GM06990 (cell line): ENCODE results near the gene CACNA1C.

Experiments used
- DNase-seq: peaks from one replicate; pipeline ENCODE4 v3.0.0-alpha.2; 2011; ENCODE audit not compliant: insufficient read length; ENCODE audit errors: extremely low read depth
- H3K27me3 ChIP-seq: replicated peaks from 2 replicates; pipeline ENCODE4 v1.6.0; 2011; ENCODE audit warnings: low read length; ENCODE audit not compliant: control insufficient read depth, insufficient read depth
- H3K36me3 ChIP-seq: 2 replicates; pipeline ENCODE4 v1.5.1; 2011; ENCODE audit warnings: low read length; ENCODE audit not compliant: control insufficient read depth, insufficient read depth
- H3K4me3 ChIP-seq: replicated peaks from 2 replicates; pipeline ENCODE4 v1.5.1; 2011; ENCODE audit warnings: low read depth, mild to moderate bottlenecking, control low read depth, low read length
- TF ChIP-seq, protein P1 (sequence below): IDR thresholded peaks from 2 replicates; pipeline ENCODE4 v1.5.1; 2011; ENCODE audit warnings: low read length, control low read depth, mild to moderate bottlenecking, inconsistent platforms; ENCODE audit not compliant: insufficient read depth, poor library complexity, severe bottlenecking

CACNA1C gene

GRCh38 chr12:2535583-2536204 is 482.9 kb downstream of the CACNA1C start:
- DNase-seq, result no peak
- no peaks in the 10 kb centered on the region; the same call in none of the 2 replicates for H3K27me3 ChIP-seq
- TF ChIP-seq, protein P1, sequence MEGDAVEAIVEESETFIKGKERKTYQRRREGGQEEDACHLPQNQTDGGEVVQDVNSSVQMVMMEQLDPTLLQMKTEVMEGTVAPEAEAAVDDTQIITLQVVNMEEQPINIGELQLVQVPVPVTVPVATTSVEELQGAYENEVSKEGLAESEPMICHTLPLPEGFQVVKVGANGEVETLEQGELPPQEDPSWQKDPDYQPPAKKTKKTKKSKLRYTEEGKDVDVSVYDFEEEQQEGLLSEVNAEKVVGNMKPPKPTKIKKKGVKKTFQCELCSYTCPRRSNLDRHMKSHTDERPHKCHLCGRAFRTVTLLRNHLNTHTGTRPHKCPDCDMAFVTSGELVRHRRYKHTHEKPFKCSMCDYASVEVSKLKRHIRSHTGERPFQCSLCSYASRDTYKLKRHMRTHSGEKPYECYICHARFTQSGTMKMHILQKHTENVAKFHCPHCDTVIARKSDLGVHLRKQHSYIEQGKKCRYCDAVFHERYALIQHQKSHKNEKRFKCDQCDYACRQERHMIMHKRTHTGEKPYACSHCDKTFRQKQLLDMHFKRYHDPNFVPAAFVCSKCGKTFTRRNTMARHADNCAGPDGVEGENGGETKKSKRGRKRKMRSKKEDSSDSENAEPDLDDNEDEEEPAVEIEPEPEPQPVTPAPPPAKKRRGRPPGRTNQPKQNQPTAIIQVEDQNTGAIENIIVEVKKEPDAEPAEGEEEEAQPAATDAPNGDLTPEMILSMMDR, result no peak
- no peak overlapping the region for H3K4me3 ChIP-seq
- H3K36me3 ChIP-seq, result no peaks in the 10 kb centered on the region

- Histone ChIP-seq H3K27me3 (no peaks in the 10 kb centered on the region; the same call in none of the 2 replicates), H3K36me3 (no peaks in the 10 kb centered on the region), H3K4me3 (no peak overlapping the region)
- TF ChIP-seq, protein P1, result no peak
- no peak for DNase-seq
Measured at GRCh38 chr12:2536724-2537123, 483.9 kb downstream of the CACNA1C start.

DNA sequence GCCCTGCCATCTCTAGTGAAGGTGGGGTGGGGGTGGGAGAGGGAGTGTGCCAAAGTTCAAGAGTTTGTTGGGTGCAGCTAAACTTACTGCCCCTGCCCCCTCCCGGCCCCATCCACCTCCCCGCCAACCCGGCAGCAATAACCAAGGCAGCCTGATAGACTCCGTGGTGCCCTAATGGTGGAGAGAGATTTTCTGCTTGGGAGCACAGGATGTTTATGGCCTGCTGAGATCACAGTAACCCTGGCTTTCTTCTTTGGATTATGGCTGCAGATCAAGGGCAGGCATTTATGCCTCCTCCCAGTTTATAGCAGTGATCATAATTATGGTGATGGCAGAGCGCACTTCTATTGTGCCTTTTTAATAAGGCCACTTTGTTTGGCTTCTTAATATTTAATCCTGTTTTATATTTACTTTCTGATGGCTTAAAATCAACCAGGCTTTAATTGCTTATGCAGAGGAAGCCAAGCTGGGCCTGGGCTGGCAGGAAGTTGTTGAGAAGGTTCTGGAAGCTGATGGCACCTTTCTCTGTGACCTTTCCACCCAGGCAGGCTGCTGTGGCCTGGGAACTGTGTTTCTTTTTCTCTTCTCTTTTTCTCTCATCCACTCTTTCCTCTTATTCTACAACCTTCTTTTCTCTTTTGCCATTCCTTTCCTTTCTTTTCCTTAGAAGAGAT is 485.2 kb downstream of the CACNA1C start:
- TF ChIP-seq, protein P1, result no peak
- Histone ChIP-seq H3K4me3 (no peak overlapping the region), H3K36me3 (no peaks in the 10 kb centered on the region), H3K27me3 (no peaks in the 10 kb centered on the region; the same call in none of the 2 replicates)
- DNase-seq, result no peak

- H3K4me3 ChIP-seq, result no peak overlapping the region
- H3K36me3 ChIP-seq, result no peaks in the 10 kb centered on the region
- no peaks in the 10 kb centered on the region; the same call in none of the 2 replicates for H3K27me3 ChIP-seq
- DNase-seq, result no peak
- TF ChIP-seq, protein P1, result no peak
Measured at GRCh38 chr12:2539938-2540337, 487.2 kb downstream of the CACNA1C start.

DNA sequence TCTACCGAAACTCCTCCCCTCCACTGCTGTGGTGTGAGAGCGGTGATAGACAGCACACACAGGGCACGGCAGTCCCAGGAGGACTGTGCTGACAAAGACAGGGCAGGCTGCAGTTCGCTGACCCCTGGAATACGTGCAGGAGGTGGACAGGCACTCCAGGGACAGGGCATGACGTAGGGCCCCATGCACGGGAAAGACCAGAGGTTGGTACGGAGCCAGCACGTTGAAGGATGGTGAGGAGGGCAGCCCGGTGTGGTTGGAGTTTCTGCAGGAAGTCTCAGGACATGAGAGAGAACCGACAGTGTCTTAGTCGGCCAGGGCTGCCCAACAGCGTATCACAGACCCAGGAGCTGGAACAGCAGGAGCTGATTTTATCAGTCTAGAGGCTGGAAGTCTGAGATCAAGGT is 487.8 kb downstream of the CACNA1C start:
- DNase-seq, result no peak
- Histone ChIP-seq H3K4me3 (no peak overlapping the region), H3K36me3 (no peaks in the 10 kb centered on the region), H3K27me3 (no peaks in the 10 kb centered on the region; the same call in none of the 2 replicates)
- TF ChIP-seq, protein P1, result no peak
